ENCODE results near the gene IL27RA. TPM values are rescaled to one million over a fixed set of nuclear protein-coding genes. Genes with fewer than 3 reads are reported as not detected.
A peak's percentile ranks its signal among the peaks of the same experiment; 100 is the strongest.
"Not testable (repeated sequence)": the region's sequence is repeated elsewhere in the genome, so short reads cannot be mapped to it uniquely, and the experiment has no call there.

The IL27RA gene
- polyA plus RNA-seq, 3 donors = 2.7 to 8.5 (median 2.9) TPM

DNA sequence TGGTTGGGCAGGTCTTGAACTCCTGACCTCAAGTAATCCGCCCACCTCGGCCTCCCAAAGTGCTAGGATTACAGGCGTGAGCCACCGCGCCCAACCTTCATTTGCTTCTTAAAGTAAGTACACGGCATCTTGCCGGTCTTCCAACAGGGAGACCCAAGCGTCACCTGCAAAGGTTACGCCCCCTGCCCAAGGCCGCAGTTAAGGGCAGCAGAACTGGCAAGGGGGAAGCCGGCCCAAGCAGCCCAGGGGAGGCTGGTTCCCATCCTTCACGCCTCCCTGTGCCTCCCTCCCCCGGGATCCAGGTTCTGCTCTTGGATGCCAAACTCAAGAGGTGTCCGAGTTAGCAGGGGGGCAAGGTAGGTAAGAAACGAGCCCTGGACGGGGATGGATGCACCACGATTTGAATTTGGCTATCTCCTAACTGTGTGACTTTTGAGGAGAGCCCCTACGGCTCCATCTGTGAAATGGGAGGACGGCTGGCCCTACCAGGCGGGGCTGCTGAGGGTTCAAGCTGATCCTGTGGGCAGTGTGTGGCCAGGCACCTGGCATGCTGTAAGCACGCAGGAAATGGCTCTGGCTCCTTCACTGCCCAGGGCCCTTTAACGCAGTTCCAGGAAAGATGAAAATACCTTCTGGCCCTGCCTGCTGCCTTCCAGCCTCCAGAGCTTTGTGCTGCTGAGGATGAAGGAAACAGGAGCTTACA, 34.5 kb upstream of the IL27RA start:
- 89 to 96% (median 95%) methylated on average over 22 of the region's 22 CpGs for whole genome bisulfite sequencing, 3 donors
- H3K27ac ChIP-seq (ENCODE audit: low read depth, low read length) = no peak overlapping the region

DNA sequence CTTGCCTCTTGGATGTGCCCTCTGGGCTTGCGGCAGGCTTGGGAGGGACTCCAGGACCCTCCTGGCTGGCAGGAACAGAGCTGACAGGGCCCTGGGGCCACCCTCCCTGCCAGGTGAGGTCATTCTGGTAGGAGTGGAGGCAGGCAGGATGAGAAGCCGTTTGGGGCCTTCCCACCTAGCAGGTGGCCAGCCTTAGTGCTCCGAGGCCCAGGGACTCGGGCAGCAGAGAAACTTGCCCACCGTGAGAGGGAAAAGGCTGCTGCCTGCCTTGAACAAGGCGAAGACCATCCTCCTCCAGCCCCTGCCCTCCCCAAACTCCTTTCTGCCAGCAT, 34.0 kb upstream of the IL27RA start:
- no peak overlapping the region for H3K27ac ChIP-seq (ENCODE audit: low read depth, low read length)
- 92 to 94% (median 94%) methylated on average over 6 of the region's 6 CpGs for WGBS, 3 donors

DNA sequence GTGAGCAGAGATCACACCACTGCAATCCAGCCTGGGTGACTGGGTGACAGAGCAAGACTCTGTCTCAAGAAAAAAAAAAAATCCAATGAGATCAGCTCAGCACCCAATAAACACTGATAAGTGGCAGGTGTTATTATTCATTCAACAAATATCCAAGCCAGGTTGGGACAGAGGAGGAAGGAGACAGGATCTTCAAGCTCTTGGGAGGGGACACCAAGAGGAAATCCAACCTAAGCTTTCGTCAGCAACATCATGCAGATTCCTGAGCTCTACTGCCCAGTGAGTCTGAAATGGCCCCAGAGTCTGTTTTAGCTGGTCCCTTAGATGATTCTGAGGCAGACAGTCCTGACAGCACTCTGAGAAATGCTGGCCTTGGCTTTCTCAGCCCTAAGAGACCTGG, 33.1 kb upstream of the IL27RA start:
- H3K27ac ChIP-seq (ENCODE audit: low read depth, low read length) = no peak overlapping the region
- WGBS, 3 donors = 92 to 100% (median 100%) methylated on average over 1 of the region's 1 CpG

DNA sequence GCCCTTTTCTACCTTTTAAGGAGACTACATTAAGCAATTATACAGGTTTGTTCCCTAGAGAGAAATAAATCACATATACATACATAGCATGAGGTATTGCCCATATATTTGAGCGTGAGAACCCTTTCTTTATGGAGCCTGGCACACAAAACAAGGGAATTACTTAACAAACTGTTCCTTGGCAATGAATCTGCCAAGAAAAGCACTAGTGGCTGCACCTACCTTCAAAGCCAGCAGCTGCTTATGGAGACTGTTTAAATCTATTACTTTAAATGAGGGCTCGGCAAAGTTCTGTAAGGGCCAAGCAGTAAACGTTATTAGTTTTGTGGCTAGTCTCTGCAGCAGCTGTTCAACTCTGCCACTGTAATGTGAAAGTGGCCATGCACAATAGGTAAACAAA, 32.5 kb upstream of the IL27RA start:
- no peak overlapping the region for H3K27ac ChIP-seq (ENCODE audit: low read depth, low read length)
- 98 to 100% (median 98%) methylated on average over 3 of the region's 3 CpGs for WGBS, 3 donors

DNA sequence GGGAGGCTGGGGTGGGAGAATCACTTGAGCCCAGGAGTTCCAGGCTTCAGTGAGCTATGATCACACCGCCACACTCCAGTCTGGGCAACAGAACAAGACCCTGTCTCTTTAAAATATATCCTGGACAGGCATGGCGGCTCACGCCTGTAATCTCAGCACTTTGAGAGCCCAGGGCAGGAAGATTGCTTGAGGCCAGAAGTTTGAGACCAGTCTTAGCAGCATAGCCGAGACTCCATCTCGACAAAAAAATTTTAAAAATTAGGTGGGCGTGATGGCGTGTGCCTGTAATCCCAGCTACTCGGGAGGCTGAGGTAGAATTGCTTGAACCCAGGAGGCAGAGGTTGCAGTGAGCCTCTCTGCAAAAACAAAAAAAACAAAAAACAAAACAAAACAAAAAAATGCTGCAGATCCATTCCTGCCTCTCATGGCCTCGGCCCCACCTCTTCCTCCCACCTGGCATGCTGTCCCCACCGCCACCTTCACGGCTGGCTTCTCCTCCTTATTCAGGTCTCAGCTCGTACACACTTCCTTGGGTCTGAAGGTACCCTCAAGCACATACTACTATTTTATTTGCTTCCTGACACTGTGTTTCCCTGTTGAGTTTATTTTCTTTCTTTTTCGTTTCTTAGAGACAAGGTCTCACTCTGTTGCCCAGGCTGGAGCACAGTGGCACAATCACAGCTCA, 30.7 kb upstream of the IL27RA start:
- no peak overlapping the region for H3K27ac ChIP-seq (ENCODE audit: low read depth, low read length)
- WGBS, 3 donors = 86 to 90% (median 88%) methylated on average over 13 of the region's 13 CpGs

DNA sequence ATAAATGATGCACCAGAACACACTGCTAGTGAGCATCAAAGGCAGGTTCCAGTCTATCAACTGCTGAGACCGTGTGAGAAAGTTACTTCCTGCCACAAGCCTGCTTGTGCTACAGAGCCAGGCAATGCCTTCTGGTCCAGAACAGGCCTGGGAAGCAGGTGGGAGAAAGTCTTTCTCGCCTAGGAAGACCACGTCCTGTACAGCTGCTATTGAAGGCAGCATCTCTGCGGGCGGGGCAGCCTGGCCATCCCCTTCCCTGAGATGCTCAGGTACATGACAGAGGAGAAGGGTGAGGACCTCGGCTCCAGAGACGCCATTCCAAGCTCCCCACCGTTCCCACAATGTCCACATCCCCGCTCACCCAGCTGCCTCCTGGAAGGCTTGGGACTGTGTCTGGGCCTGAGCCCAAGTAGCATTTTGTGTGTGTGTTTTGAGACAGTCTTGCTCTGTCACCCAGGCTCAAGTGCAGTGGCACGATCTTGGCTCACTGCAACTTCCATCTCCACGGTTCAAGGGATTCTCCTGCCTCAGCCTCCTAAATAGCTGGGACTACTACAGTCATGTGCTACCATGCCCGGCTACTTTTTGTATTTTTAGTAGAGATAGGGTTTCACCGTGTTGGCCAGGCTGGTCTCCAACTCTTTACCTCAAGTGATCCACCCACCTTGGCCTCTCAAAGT, 28.9 kb upstream of the IL27RA start:
- 62 to 66% (median 62%) methylated on average over 13 of the region's 13 CpGs for WGBS, 3 donors

DNA sequence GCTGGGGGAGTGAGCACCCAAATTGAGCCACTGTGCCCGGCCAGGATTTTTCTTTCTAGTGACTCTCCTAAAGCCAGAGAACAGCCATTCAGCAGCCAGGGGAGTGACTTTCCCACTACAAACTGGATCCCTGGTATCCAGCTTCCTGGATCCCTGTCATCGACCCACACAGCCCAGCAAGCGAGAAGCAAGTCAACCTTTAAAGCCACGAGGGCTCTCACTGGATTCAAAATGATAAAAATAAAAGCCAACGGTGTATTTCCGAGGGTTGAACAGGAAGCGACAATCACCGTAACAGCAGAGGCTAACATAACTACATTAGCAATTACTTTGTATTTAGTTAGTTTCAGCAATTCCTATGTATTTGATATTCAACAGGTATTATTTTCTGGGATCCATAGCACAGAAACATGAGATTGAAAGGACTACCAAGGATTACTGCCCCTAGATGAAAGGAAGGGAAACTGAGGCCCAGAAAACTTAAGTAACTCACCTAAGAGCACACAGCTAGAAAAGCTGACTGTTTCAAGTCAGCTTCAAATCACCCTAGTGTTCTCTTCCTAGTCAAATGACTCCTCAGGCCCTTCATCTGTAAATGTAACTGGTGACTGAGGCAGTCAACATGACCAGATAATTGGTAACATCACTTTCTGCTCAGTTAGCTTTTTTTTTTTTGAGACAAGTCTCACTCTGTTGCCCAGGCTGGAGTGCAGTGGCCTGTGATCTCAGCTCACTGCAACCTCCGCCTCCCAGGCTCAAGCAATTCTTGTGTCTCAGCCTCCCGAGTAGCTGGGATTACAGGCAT, 28.1 kb upstream of the IL27RA start:
- H3K27ac ChIP-seq (ENCODE audit: low read depth, low read length) = no peak overlapping the region
- WGBS, 3 donors = 38 to 55% (median 44%) methylated on average over 10 of the region's 10 CpGs

More for the DNA sequence above, 28.9 kb upstream of the IL27RA start:
- no peak overlapping the region for H3K27ac ChIP-seq (ENCODE audit: low read depth, low read length)

DNA sequence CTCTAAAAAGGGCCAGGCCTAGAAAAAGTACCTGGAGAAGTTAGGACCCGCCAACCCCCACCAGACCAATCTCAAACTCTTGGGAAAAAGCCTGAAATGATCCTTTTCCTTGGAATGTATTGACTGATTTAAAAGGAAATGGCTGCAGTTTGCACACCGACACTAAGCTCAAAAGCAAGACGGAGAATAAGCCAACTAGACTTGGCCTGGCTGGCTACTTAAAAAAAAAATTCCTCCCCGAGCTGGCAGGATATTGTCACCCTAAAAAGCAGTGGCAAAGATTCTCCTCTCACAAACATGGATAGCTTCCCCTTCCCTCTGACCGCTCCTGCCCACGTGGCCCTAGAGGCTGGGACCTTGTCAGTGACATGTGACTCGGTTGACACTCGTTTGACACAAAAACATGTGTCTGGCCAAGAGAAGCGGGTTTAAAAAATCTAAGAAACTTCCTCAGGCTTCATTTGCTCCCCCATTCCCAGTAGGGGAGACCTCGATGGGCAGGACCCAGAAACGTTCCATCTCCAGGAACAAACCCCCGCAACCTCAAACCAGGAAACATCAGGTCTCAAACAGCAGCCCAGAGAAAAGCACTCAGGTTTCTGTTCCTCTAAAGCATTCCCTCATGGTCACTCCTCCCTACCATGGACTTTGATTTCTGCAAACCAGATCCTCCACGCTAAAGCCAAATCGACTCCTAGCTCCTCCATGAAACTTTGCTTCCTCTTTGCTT, 26.8 kb upstream of the IL27RA start:
- H3K27ac ChIP-seq (ENCODE audit: low read depth, low read length) = no peak overlapping the region
- 9 to 19% (median 15%) methylated on average over 14 of the region's 14 CpGs for WGBS, 3 donors

DNA sequence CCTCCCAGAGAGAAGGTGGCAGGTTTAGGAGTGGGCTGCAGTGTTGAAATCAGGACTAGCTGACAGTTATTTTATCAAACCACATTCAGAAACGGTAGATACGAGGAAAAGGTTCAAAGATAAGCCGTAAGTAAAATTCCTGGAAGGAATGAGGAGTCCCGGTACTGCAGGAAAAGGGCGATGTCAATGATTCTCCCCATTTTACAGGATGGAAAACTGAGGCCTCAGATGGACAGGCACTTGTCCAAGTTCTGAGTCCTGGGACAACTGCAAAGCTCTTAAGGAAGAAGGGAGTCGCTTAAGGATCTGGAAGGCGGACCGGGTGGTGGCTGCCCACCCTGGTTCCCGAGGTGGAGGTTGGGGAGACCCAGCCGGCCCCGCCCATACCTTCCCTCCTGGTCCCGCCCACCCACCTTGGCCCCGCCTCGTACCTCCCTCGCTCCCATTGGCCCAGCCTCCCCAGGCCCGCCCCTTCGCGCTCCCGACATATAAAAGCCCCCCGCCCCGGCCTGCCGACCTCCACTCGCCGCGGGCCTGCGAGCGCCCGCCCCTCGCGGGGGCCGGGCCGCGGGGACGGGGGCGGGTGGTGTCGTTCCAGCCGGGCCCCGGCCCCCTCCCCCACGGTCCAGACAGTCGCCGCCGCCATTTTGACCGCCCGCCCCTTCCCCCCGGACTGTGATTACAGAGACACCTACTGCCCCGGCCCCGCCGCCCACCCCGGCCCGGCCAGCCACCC, 26.0 kb upstream of the IL27RA start:
- H3K27ac ChIP-seq (ENCODE audit: low read depth, low read length) = peak overlapping the region; percentile 100
- 5 to 8% (median 7%) methylated on average over 19 to 50 of the region's 50 CpGs for WGBS, 3 donors

DNA sequence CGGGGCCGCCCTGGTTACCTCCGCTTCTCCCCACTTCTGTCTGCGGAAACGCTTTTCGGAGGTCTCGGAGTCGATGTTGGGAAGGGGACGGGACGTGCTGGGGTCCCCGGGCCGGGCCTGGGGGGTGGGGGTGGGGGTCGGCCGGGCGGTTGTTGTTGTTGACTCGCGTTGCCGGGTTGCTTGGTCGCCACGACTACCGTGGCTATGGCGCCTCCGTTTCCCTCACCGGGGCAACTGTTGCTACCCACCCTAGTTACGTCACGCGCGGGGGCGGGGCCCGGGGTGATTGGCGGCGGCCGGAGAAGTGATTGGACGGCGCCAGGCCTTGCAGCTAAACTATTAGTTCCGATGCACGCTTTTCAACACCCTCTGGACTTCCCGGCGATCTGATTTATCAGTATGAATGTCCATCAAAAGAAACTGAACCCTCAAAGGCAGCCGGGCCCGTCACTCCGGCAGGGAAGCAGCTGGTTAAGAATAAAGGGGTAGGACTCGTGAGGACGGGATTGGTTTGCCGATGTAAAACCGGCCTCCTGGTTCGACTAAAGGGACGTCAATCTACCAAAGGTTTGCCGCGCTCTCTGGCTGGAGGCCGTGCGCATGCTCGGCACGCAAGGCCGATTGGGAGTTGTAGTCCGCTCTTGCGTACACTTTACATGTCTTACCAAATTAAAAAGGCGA, 25.3 kb upstream of the IL27RA start, which contains the start of gene RFX1:
Gene RFX1 (minus strand): TSS at position 236 of the 681 bp plus-strand sequence. CDS start 12,477 bp downstream, outside the sequence.
- WGBS, 3 donors = 0% methylated on average over 58 of the region's 58 CpGs
- peak within 1 kb of the TSS; percentile 100 for H3K27ac ChIP-seq (ENCODE audit: low read depth, low read length)

DNA sequence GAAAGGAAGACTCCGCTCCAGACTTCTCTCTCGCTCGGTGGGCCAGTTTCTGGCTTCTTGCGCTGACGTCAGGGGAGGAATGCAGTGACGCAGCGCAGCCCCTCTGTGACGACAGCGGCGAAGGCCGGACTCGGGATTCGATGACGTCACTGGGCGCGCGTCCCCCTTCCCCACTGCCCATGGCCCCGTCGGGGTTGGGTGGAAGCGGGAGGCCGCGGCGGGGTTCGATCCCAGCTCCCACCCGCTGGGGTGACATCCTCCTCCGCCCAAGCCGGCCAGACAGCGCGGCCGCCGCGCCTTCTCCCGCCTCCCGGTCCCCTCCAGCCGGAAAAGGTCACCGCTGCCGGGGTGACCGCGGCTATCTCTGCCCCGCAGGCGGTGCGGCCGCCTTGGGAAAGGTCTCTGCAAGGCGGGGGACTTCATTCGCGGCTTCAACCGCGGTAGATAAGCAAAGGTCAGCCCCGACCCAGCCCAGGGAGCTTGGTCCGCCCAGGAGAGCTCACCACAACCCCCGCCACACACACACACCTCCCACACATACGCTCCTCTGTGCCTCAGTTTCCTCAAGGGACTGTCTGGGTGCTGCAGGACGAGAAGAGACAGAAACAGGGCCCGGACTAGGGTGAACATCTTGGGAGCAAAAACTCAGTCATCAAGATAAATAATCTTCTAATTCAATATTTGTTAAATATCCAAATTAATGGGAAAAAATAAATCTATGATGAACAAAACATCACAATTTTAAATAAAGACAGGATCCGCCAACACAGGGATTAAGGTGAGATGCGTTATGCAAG, 24.6 kb upstream of the IL27RA start:
- 4 to 5% (median 4%) methylated on average over 56 of the region's 56 CpGs for WGBS, 3 donors

DNA sequence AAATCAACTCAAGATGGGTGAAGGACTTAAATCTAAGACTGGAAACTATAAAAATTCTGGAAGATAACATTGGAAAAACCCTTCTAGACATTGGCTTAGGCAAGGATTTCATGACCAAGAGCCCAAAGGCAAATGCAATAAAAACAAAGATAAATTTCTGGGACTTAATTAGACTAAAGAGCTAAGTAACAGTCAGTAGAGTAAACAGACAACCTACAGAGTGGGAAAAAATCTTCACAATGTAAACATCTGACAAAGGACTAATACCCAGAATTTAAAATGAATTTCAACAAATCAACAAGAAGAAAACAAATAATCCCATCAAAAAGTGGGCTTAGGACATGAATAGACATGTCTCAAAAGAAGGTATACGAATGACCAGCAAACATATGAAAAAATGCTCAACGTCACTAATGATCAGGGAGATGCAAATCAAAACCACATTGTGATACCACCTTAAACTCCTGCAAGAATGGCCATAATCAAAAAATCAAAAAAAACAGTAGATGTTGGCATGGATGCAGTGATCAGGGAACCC, 19.1 kb upstream of the IL27RA start:
- no peak overlapping the region for H3K27ac ChIP-seq (ENCODE audit: low read depth, low read length)
- WGBS, 3 donors = 85 to 95% (median 92%) methylated on average over 2 of the region's 2 CpGs

More for the DNA sequence above, 24.6 kb upstream of the IL27RA start:
- H3K27ac ChIP-seq (ENCODE audit: low read depth, low read length) = peak overlapping the region; percentile 93

DNA sequence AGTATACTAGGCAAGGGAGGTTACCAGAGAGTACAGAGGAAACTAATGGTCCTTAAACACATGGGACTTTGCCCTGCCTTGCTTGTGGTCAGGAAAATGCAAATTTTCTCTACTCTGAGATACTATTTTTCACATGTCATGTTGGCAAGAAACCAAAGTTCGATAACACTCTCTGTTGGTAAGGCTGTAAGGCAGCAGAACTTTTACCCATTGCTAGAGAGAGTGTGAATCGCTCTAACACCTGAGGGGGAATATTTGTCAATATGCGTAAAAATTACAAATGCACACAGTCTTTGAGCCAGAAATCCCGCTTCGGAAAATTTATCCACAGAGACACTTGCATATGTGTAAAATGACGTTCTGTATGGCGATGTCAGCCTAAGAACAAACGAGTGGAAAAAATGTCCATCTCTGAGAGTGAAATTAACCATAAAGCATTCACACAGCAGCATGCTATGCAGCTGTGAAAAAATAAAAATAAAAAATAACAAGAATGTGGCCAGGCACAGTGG, 16.0 kb upstream of the IL27RA start:
- whole genome bisulfite sequencing, 3 donors = 24 to 81% (median 72%) methylated on average over 8 of the region's 8 CpGs
- no peak overlapping the region for H3K27ac ChIP-seq (ENCODE audit: low read depth, low read length)

DNA sequence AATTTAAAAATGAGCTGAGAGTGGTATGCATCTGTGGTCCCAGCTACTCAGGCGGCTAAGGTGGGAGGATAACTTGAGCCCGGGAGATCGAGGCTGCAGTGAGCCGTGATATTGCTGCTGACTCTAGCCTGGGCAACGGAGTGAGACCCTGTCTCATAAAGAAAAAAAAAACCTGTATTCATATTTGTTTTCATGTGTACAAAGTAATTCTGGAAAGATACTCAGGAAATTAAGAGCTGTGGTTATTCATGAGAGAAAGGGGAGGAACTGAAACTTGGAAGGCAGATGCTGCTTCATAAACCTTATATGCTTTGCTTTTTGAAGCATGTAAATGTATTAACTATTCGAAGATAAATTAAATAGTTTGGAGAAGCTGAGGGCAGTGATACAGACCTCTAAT, 12.5 kb upstream of the IL27RA start:
- WGBS, 3 donors = 76 to 79% (median 78%) methylated on average over 6 of the region's 6 CpGs
- H3K27ac ChIP-seq (ENCODE audit: low read depth, low read length) = no peak overlapping the region

DNA sequence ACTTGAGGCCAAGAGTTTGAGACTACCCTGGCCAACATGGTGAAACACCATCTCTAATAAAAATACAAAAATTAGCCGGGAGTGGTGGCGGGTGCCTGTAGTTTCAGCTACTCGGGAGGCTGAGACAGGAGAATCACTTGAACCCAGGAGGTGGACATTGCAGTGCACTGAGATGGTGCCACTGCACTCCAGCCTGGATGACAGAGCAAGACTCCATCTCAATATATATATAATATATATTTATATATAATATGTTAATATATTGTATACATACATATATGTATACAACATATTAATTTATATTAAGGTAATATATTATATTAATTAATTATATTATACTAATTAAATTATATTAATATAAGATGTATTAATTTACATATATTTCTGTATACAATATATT, 11.8 kb upstream of the IL27RA start:
- not testable (repeated sequence) for H3K27ac ChIP-seq (ENCODE audit: low read depth, low read length)
- 92 to 97% (median 92%) methylated on average over 3 of the region's 3 CpGs for WGBS, 3 donors

DNA sequence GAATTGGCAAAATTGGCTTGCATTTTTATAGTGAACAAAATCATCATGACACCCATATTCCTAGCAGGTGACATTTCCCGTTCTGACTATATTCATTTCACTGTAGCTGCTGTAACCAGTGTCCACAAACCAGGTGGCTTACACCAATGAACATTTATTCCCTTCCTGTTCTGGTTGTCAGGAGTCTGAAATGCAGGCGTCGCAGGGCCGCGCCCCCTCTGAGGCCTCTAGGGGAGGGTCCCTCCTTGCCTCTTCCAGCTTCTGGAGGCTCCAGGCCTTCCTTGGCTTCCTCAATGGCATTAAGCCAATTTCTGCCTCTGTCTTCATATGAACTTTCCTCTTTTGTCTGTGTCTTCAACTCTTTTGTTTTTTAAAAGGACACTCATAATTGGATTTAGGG, 10.1 kb upstream of the IL27RA start:
- H3K27ac ChIP-seq (ENCODE audit: low read depth, low read length) = no peak overlapping the region
- 21 to 88% (median 22%) methylated on average over 5 of the region's 5 CpGs for WGBS, 3 donors

Measured in adipose tissue (tissue), 3 donors.